Measurements from ENCODE around the gene LPCAT3. TPM values are rescaled to one million over a fixed set of nuclear protein-coding genes. Genes with fewer than 3 reads are reported as not detected.
"Not testable (repeated sequence)": the region's sequence is repeated elsewhere in the genome, so short reads cannot be mapped to it uniquely, and the experiment has no call there.

Gene LPCAT3
- total RNA-seq, 1 donor from 2014 or later, result 14.9 TPM

- no peak for DNase-seq (ENCODE audit: low read depth)
- peak overlapping the region; percentile 95 for H3K4me3 ChIP-seq (ENCODE audit: low read depth, low read length)
- no peak for TF ChIP-seq CTCF (conservative IDR thresholded peaks at IDR 0.05; ENCODE audit: low read depth, low read length)
Observed at GRCh38 chr12:7019043-7019569, 830 bp upstream of the LPCAT3 start.

- no peak for DNase-seq (ENCODE audit: low read depth)
- no peak for TF ChIP-seq CTCF (conservative IDR thresholded peaks at IDR 0.05; ENCODE audit: low read depth, low read length)
- peak overlapping the region; percentile 95 for H3K4me3 ChIP-seq (ENCODE audit: low read depth, low read length)
Observed at GRCh38 chr12:7017870-7018349, 366 bp downstream of the LPCAT3 start.

- no peak for DNase-seq (ENCODE audit: low read depth)
- peak overlapping the region; percentile 95 for H3K4me3 ChIP-seq (ENCODE audit: low read depth, low read length)
- TF ChIP-seq CTCF (conservative IDR thresholded peaks at IDR 0.05; ENCODE audit: low read depth, low read length), result no peak
Observed at GRCh38 chr12:7016958-7017571, 1.2 kb downstream of the LPCAT3 start.

- DNase-seq (ENCODE audit: low read depth), result no peak
- no peak for TF ChIP-seq CTCF (conservative IDR thresholded peaks at IDR 0.05; ENCODE audit: low read depth, low read length)
- H3K4me3 ChIP-seq (ENCODE audit: low read depth, low read length), result no peak overlapping the region
Observed at GRCh38 chr12:7015555-7016370, 2.5 kb downstream of the LPCAT3 start.

GRCh38 chr12:7013101-7013500 is 5.2 kb downstream of the LPCAT3 start:
- TF ChIP-seq CTCF (conservative IDR thresholded peaks at IDR 0.05; ENCODE audit: low read depth, low read length), result no peak
- H3K4me3 ChIP-seq (ENCODE audit: low read depth, low read length), result no peak overlapping the region
- DNase-seq (ENCODE audit: low read depth), result no peak

GRCh38 chr12:7012024-7012607 is 6.2 kb downstream of the LPCAT3 start:
- no peak for TF ChIP-seq CTCF (conservative IDR thresholded peaks at IDR 0.05; ENCODE audit: low read depth, low read length)
- no peak for DNase-seq (ENCODE audit: low read depth)
- no peak overlapping the region for H3K4me3 ChIP-seq (ENCODE audit: low read depth, low read length)

GRCh38 chr12:7011398-7011797 is 6.9 kb downstream of the LPCAT3 start:
- DNase-seq (ENCODE audit: low read depth); H3K4me3 ChIP-seq (ENCODE audit: low read depth, low read length): not testable (repeated sequence)

All from epithelial cell of proximal tubule (primary cell).